HL-60 (cell line): ENCODE measurements around the gene PTPRN2.

Source experiments
- DNase-seq, 2 experiments: peaks; one replicate each; pipeline ENCODE4 v3.0.0-alpha.2; 2010 to 2020; ENCODE audit warnings: low read depth in 1 of 2, low spot score in 1 of 2
- H3K27ac ChIP-seq: fragments of 250-450 bp; sonication (Bioruptor Pico); replicated peaks from 2 replicates; pipeline ENCODE4 v1.5.1; 2020; ENCODE audit warnings: mild to moderate bottlenecking, moderate library complexity
- H3K27me3 ChIP-seq: fragments of 250-450 bp; sonication (Bioruptor Pico); 2 replicates; pipeline ENCODE4 v1.5.1; 2021; ENCODE audit warnings: mild to moderate bottlenecking, moderate library complexity; ENCODE audit not compliant: insufficient read depth, poor library complexity, severe bottlenecking
- H3K4me3 ChIP-seq: replicated peaks from 2 replicates; pipeline ENCODE4 v1.5.1; 2011; ENCODE audit warnings: mild to moderate bottlenecking, control low read depth, low read length; ENCODE audit not compliant: insufficient read depth
- CTCF ChIP-seq: IDR thresholded peaks from one replicate; pipeline ENCODE4 v1.5.1; 2011; ENCODE audit warnings: low read length, control low read depth, inconsistent platforms; ENCODE audit not compliant: insufficient read depth
- GABPA ChIP-seq: IDR thresholded peaks from 2 replicates; pipeline ENCODE4 v1.6.1; 2012; ENCODE audit warnings: low read depth
- POLR2AphosphoS5 ChIP-seq: IDR thresholded peaks from 2 replicates; pipeline ENCODE4 v1.6.1; 2012; ENCODE audit warnings: low read depth
- SPI1 ChIP-seq: IDR thresholded peaks from 2 replicates; pipeline ENCODE4 v1.6.1; 2012; ENCODE audit warnings: low read depth, mild to moderate bottlenecking, borderline replicate concordance
- TF ChIP-seq, protein P1 (sequence below): IDR thresholded peaks from 2 replicates; pipeline ENCODE4 v1.6.1; 2012; ENCODE audit warnings: low read depth; ENCODE audit not compliant: insufficient replicate concordance

The PTPRN2 gene

GRCh38 chr7:157990881-157991250, 596.8 kb downstream of the PTPRN2 start:
- Histone ChIP-seq H3K27ac (no peak overlapping the region), H3K4me3 (no peak overlapping the region), H3K27me3 (no peaks in the 10 kb centered on the region)
- DNase-seq, result no peak
- TF ChIP-seq SPI1 (no peak), POLR2AphosphoS5 (no peak)

DNA sequence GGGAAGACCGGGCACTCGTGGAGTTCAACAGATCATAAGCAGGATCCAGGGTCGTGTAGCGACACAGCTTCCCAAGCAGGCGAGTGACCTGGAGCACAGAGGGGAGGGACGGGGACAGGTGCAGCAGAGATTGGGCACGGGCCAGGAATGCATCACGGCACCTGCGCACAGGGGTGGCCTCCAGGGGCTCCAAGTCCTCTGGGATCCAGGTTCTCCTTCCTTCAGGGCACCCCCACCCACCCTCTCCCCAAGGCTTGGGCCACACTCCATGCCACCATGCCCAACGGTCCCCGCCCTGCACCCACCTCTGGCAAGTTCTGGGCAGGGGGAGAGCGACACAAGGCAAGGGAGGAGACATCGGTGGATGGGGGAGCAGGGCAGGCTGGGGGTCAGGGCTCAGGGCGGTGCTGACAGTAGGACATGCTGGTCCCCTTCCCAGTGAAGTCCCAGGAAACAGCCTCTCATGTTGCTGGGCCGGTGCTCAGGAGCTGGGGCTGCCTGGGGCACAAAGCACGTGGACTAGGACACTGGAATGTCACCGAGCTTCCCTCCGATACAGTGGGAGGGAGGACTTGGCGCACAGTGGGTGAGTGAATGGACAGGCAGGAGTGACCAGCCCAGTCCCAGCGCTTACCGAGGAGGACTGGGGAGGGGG, 597.3 kb downstream of the PTPRN2 start:
- H3K27me3 ChIP-seq, result no peaks in the 10 kb centered on the region
- TF ChIP-seq, protein P1, sequence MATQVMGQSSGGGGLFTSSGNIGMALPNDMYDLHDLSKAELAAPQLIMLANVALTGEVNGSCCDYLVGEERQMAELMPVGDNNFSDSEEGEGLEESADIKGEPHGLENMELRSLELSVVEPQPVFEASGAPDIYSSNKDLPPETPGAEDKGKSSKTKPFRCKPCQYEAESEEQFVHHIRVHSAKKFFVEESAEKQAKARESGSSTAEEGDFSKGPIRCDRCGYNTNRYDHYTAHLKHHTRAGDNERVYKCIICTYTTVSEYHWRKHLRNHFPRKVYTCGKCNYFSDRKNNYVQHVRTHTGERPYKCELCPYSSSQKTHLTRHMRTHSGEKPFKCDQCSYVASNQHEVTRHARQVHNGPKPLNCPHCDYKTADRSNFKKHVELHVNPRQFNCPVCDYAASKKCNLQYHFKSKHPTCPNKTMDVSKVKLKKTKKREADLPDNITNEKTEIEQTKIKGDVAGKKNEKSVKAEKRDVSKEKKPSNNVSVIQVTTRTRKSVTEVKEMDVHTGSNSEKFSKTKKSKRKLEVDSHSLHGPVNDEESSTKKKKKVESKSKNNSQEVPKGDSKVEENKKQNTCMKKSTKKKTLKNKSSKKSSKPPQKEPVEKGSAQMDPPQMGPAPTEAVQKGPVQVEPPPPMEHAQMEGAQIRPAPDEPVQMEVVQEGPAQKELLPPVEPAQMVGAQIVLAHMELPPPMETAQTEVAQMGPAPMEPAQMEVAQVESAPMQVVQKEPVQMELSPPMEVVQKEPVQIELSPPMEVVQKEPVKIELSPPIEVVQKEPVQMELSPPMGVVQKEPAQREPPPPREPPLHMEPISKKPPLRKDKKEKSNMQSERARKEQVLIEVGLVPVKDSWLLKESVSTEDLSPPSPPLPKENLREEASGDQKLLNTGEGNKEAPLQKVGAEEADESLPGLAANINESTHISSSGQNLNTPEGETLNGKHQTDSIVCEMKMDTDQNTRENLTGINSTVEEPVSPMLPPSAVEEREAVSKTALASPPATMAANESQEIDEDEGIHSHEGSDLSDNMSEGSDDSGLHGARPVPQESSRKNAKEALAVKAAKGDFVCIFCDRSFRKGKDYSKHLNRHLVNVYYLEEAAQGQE, result no peak
- TF ChIP-seq GABPA (no peak), CTCF (no peak), POLR2AphosphoS5 (no peak), SPI1 (no peak)
- no peak for DNase-seq

GRCh38 chr7:157989589-157989988, 598.0 kb downstream of the PTPRN2 start:
- H3K4me3 ChIP-seq, result no peak overlapping the region
- H3K27me3 ChIP-seq, result no peaks in the 10 kb centered on the region
- DNase-seq, result no peak
- no peak overlapping the region for H3K27ac ChIP-seq
- no peak for TF ChIP-seq GABPA
- TF ChIP-seq CTCF, result no peak
- TF ChIP-seq, protein P1, result no peak
- TF ChIP-seq POLR2AphosphoS5, result no peak
- TF ChIP-seq SPI1, result no peak

More for the DNA sequence above, 597.3 kb downstream of the PTPRN2 start:
- Histone ChIP-seq H3K27ac (no peak overlapping the region), H3K4me3 (no peak overlapping the region)

- TF ChIP-seq GABPA (no peak), SPI1 (no peak), CTCF (no peak), POLR2AphosphoS5 (no peak)
- TF ChIP-seq, protein P1, result no peak
- Histone ChIP-seq H3K27me3 (no peaks in the 10 kb centered on the region), H3K4me3 (no peak overlapping the region), H3K27ac (no peak overlapping the region)
- no peak for DNase-seq
These were observed 599.7 kb downstream of the PTPRN2 start for GRCh38 chr7:157987906-157988305.
